ENCODE data around the gene HAPLN2. TPM values are rescaled to one million over a fixed set of nuclear protein-coding genes. Genes with fewer than 3 reads are reported as not detected.

HAPLN2 gene
- total RNA-seq, 1 donor from 2014 or later = 0.76 TPM

DNA sequence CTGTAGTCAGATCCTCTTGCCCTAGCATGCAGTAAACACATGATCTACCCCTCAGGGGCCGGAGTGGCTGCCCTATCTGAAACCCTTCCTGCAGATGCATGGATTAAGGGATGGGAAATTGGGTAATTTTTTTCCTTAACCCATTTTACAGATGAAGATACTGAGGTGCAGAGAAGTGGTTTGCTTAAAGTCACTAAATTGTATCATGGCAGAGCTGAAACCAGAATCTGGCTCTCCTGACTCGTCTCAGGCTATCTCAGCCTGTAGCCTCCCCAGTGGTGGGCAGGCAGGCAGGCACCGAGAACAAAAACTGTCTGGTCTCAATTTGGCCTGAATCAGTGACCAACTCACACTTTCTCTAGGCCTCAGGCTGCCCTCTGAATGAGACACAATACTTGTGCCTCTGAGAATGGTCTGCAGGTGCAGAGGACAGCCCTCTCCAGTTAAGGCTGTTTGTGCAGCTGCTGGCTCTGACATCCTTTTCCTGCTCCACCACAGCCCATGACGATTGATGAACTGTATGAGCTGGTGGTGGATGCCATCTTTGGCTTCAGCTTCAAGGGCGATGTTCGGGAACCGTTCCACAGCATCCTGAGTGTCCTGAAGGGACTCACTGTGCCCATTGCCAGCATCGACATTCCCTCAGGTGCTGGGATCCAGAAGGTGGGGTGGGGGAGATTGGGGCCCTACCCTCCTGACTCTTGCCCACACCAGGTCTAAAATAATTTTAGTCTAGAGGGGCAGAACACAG, 26.1 kb upstream of the HAPLN2 start:
- TF ChIP-seq, protein P1, sequence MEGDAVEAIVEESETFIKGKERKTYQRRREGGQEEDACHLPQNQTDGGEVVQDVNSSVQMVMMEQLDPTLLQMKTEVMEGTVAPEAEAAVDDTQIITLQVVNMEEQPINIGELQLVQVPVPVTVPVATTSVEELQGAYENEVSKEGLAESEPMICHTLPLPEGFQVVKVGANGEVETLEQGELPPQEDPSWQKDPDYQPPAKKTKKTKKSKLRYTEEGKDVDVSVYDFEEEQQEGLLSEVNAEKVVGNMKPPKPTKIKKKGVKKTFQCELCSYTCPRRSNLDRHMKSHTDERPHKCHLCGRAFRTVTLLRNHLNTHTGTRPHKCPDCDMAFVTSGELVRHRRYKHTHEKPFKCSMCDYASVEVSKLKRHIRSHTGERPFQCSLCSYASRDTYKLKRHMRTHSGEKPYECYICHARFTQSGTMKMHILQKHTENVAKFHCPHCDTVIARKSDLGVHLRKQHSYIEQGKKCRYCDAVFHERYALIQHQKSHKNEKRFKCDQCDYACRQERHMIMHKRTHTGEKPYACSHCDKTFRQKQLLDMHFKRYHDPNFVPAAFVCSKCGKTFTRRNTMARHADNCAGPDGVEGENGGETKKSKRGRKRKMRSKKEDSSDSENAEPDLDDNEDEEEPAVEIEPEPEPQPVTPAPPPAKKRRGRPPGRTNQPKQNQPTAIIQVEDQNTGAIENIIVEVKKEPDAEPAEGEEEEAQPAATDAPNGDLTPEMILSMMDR (IDR thresholded peaks at IDR 0.05; ENCODE audit: unreplicated experiment) = no peak
- Mint-ChIP-seq H3K27me3 (ENCODE audit: low read depth) (no peaks in the 10 kb centered on the region), H3K4me1 (peaks cover 24% of the 10 kb centered on the region), H3K27ac (peak overlapping the region; percentile 77), H3K36me3 (peaks cover 15% of the 10 kb centered on the region), H3K4me3 (peak overlapping the region; percentile 86), H3K9me3 (no peaks in the 10 kb centered on the region)
- no peak for DNase-seq (ENCODE audit: low spot score in 2 of 2, unreplicated experiment in 2 of 2)

DNA sequence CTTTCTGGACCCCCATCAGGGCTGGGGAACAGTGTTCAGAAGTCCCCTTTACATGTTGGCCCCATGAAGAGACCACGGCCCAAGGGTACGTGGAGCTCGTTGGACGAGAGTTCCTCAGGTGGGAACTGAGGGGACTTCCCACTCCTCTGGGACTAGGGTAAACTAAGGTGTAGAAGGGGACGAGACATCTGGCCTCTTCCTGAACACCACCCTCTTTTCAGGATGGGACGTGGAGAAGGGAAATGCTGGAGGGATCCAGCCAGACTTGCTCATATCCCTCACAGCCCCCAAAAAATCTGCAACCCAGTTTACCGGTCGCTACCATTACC, 25.6 kb upstream of the HAPLN2 start:
- Mint-ChIP-seq H3K4me1 (peaks cover 24% of the 10 kb centered on the region), H3K36me3 (peaks cover 19% of the 10 kb centered on the region), H3K27me3 (ENCODE audit: low read depth) (no peaks in the 10 kb centered on the region), H3K9me3 (no peaks in the 10 kb centered on the region), H3K4me3 (no peak overlapping the region), H3K27ac (no peak overlapping the region)
- no peak for DNase-seq (ENCODE audit: low spot score in 2 of 2, unreplicated experiment in 2 of 2)
- TF ChIP-seq, protein P1 (IDR thresholded peaks at IDR 0.05; ENCODE audit: unreplicated experiment) = no peak

DNA sequence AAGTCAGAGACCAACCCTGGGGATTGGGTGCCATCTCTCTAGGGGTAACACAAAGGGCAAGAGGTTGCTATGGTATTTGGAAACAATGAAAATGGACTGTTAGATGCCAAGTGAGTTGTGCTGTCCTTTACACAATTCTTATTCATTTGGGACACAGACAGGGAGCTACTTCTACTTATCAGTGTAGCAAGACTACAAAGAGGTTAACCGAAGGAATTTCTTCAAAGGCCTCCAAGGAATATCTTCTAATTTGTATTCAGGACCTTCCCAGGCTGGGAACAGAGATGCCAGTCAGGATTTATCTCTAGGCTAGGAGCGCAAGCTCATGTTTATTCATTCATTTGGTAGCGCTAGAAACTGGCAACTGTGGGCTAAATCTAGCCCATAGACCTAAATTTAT, 25.0 kb upstream of the HAPLN2 start:
- no peaks in the 10 kb centered on the region for H3K27me3 Mint-ChIP-seq (ENCODE audit: low read depth)
- peaks cover 24% of the 10 kb centered on the region for H3K4me1 Mint-ChIP-seq
- TF ChIP-seq, protein P1 (IDR thresholded peaks at IDR 0.05; ENCODE audit: unreplicated experiment) = no peak
- peaks cover 19% of the 10 kb centered on the region for H3K36me3 Mint-ChIP-seq
- DNase-seq (ENCODE audit: low spot score in 2 of 2, unreplicated experiment in 2 of 2) = no peak
- H3K9me3 Mint-ChIP-seq = no peaks in the 10 kb centered on the region
- H3K4me3 Mint-ChIP-seq = no peak overlapping the region
- peak overlapping the region; percentile 53 for H3K27ac Mint-ChIP-seq

DNA sequence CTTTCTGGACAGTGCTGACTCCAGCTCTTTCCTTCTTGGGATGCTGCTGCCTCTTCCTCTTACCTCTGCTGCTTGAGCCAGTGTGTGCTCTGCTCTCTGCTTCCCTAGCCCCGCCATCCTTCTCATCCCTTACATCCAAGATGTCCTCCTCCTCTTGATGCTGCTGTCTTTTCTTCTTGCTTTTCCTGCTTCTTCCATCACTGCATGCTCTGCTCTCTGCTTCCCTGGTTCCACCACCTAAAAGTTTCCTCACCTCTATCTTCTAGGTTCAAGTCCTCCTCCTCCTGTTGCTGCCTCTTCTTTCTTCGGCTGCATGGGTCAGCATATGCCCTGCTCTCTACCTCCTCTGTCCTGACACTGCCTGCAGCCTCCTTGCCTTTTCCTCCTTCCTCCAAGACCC, 24.2 kb upstream of the HAPLN2 start:
- H3K4me1 Mint-ChIP-seq = peaks cover 24% of the 10 kb centered on the region
- H3K27ac Mint-ChIP-seq = peak overlapping the region; percentile 35
- H3K4me3 Mint-ChIP-seq = no peak overlapping the region
- no peak for DNase-seq (ENCODE audit: low spot score in 2 of 2, unreplicated experiment in 2 of 2)
- no peaks in the 10 kb centered on the region for H3K9me3 Mint-ChIP-seq
- peaks cover 19% of the 10 kb centered on the region for H3K36me3 Mint-ChIP-seq
- TF ChIP-seq, protein P1 (IDR thresholded peaks at IDR 0.05; ENCODE audit: unreplicated experiment) = no peak
- H3K27me3 Mint-ChIP-seq (ENCODE audit: low read depth) = no peaks in the 10 kb centered on the region

DNA sequence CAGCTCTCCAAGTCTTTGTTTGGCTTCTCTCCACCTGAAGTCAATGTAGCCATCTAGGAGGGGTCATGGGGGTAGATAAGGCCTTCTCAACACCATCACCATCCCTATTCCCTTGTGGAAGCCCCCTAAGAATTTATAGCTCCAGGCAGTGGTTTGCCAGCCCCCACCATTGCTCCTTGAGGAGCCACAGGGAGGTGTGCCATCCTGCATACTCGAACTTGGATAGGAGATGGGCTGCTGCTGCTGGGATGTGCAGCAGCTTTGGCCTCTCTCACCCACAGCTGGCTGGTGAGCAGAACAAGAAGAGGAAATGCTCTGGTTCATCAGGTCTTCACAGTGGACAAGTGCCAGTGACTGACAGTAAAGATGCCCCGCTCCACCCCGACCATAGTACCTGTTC, 22.8 kb upstream of the HAPLN2 start:
- TF ChIP-seq, protein P1 (IDR thresholded peaks at IDR 0.05; ENCODE audit: unreplicated experiment) = no peak
- Mint-ChIP-seq H3K27ac (no peak overlapping the region), H3K4me1 (peaks cover 27% of the 10 kb centered on the region), H3K4me3 (no peak overlapping the region), H3K36me3 (peaks cover 19% of the 10 kb centered on the region), H3K27me3 (ENCODE audit: low read depth) (no peaks in the 10 kb centered on the region), H3K9me3 (no peaks in the 10 kb centered on the region)
- no peak for DNase-seq (ENCODE audit: low spot score in 2 of 2, unreplicated experiment in 2 of 2)

All from mesothelial cell of epicardium (in vitro differentiated cells).